HG03060 (cell line): ENCODE results near the gene CNTN5.

Experiments
- ATAC-seq: cut with Tn5 transposase; IDR thresholded peaks from one replicate; pipeline ENCODE4 v1.9.1; 2021; ENCODE audit warnings: low read depth, moderate number of reproducible peaks; ENCODE audit not compliant: unreplicated experiment

Gene CNTN5

DNA sequence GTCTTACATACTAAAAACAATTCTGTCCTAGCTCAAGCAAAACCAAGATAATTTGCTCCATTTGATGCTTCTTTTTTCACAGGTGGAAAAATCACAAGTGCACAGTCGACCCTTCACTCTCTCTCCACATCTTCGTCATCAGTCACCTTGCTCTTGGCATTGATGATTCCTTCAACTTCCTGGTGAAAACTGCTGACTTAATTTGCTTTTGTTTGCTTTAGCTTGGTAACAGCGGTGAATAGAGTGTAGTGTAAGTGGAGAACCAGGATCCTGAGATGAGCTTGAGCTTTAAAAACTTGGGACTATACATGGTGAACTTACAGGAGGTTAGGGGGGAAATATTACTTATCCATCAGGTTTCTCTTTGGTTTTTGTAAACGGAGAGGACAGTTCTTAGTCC lies 1335.3 kb downstream of the CNTN5 start:
- ATAC-seq: no peak

DNA sequence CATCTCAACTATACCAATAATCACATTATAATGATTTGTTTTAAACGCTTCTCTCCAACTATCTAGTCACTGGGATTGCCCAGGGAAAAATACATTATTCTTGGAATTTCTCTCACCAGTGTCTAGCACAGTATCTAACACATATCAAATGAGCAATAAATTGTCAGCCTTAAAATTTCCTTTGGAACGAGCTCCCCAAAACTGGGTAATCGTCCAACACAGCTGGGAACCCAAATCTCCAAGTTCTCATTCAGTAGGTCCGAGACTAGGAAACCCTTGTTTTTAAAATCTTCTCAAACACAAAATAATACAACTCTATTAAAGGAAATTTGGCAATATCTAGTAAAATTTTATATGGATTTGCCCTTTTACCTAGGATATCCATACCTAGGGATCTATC lies 1338.5 kb downstream of the CNTN5 start:
- ATAC-seq: no peak

DNA sequence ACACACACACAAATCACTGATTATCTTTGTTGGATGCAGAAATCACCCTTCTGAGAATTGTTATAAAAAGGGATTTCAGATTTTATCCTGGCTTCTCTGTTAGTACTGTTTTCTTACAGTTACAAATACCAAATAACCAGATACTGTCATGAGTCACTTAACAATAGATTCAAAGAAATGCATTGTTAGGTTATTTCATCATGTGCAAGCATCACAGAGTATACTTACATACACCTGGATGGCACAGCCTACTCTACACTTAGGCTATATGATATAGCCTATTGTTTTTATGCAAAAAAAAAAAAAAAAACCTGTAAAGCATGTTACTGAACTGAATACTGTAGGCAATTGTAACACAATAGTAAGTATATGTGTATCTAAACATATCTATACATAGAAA lies 1347.1 kb downstream of the CNTN5 start:
- no peak for ATAC-seq

DNA sequence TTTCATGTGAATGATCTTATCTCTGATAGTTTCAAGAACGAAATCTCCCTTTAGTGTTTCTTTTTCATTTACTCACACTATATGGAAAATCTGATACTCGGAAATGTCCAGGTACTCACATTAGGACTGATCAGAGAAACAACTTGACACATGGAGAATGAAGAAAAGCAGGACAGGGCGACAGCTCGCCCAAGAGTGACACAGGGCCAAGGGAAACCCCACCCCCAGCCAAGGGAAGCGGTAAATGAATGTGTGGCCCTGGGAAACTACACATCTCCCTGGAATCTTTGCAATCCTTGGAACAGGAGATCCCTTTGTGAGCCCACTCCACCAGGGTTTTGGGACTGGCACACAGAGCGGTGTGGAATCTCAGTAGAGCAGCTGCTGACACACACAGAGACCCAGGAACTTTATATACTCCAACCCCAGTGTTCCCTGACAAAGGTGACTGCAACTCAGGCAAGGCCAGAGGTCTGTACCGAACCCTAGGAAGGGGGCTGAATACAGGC lies 1362.7 kb downstream of the CNTN5 start:
- ATAC-seq: no peak

DNA sequence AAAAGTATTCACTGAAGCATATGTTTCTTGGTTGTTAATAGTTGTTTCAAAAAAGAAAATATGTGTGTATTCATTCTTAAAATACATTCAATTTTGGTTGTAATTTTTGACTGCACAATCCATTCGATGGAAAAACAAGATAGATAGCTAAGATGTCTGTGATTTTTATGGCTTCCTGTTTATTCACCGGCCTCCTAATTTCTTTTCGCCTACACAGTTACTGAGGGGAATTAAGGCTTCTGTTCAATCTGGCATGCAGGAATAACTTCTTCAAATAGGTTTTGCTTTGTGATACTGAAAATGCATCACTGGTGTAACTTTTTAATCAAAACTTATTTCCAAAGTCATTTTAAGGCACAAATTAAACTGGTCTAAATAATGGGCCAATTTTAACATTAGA lies 1375.5 kb downstream of the CNTN5 start:
- ATAC-seq: no peak

DNA sequence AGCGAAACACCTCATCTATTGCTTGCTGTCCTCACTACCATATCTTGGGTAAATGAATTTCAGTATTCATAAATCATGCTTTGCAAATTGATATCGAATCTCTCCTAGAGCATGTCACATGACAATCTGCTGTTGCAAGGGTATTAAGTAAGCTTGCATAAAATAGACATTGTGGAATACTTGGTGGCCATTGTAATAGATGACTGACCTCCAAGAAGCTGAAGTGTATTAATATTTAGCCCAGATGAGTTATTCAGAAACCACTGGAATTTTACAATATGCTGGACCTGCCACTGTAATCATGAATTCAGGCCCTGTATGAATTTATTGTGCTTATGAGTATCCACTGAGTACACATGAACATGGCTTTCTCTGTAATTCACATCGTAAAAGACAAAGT lies 1376.7 kb downstream of the CNTN5 start:
- no peak for ATAC-seq

DNA sequence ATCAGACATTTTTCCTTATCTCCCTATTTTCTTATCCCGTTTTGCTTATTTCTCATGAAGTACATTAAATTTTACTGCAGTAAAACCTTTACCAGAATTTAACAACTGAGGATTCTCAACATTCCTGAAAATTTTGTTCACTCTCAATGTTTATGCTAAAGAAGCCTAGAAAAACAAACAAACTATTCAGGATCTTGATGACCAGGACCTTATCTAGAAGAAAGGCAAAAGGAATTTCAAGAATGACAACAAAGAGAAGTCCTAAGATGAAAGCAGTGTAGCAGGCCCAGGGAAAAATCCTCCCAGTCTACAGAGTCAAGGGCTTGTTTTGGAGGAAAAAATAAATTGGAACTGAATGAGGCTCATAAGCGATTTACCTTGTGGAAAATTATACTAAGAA lies 1383.1 kb downstream of the CNTN5 start:
- no peak for ATAC-seq

DNA sequence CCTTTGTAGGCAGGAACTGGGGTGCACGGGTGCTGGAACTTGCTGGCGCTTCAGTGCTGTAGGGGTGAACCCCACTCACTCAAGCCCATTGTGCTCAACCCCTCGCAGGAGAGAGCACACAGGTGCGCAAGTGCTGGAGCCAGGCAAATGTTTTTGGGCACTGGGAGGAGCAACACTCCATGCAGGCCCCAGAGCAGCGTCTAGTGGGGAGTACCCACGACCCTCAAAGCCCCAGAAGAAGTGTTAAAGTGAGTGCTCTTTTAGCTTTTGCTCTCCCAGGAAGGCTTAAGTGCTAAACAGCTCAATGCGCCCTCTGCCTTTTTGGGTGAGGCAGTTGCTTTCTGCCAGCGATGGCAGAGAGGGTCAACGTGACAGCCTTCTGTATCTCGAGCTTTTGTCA lies 1384.2 kb downstream of the CNTN5 start:
- ATAC-seq: no peak
